Measurements from ENCODE around the gene PDX1. TPM values are rescaled to one million over a fixed set of nuclear protein-coding genes. Genes with fewer than 3 reads are reported as not detected.

PDX1 gene
- total and polyA plus RNA-seq, 12 donors = not detected

- intact Hi-C loops (cut with DNase I) = no loop called here
- H3K4me1 ChIP-seq = peaks cover 0 to 35% (median 13%) of the 10 kb centered on the region in 9 donors
These were observed 48.0 kb downstream of the PDX1 start for GRCh38 chr13:27967736-27968315.

GRCh38 chr13:27968316-27969081 lies 48.7 kb downstream of the PDX1 start:
- DNase-seq = no peak
- Histone ChIP-seq H3K27me3 (peaks cover 60 to 100% (median 100%) of the 10 kb centered on the region in 7 donors), H3K4me1 (peaks cover 0 to 35% (median 13%) of the 10 kb centered on the region in 9 donors), H3K27ac (no peak overlapping the region), H3K36me3 (no peaks in the 10 kb centered on the region), H3K9me3 (no peaks in the 10 kb centered on the region), H3K4me3 (peak overlapping the region in 1 of 10 donors; percentile 10)
- TF ChIP-seq CTCF (IDR thresholded peaks at IDR 0.05) = no peak
- ATAC-seq = peak in 1 of 8 donors; percentile 22
- intact Hi-C loops (cut with DNase I) = no loop called here
- WGBS, 2 donors = 1% methylated on average over 82 to 85 of the region's 86 CpGs

More at GRCh38 chr13:27967736-27968315, 48.0 kb downstream of the PDX1 start:
- WGBS, 2 donors = 1 to 2% methylated on average over 33 of the region's 33 CpGs
- no peak for TF ChIP-seq CTCF (IDR thresholded peaks at IDR 0.05)
- Histone ChIP-seq H3K36me3 (no peaks in the 10 kb centered on the region), H3K27me3 (peaks cover 60 to 100% (median 100%) of the 10 kb centered on the region in 7 donors), H3K9me3 (no peaks in the 10 kb centered on the region), H3K27ac (no peak overlapping the region), H3K4me3 (peak overlapping the region in 1 of 10 donors; percentile 10)
- DNase-seq (no peak), ATAC-seq (no peak)

- H3K9me3 ChIP-seq = no peaks in the 10 kb centered on the region
- 3% methylated on average over 34 of the region's 34 CpGs for WGBS, 2 donors
- H3K4me3 ChIP-seq = peak within 1 kb of the TSS in 1 of 10 donors; percentile 10
- DNase-seq = no peak
- TF ChIP-seq CTCF (IDR thresholded peaks at IDR 0.05) = no peak
- no peaks in the 10 kb centered on the region for H3K36me3 ChIP-seq
- no peak for ATAC-seq
- intact Hi-C loops (cut with DNase I) = no loop called here
- peaks cover 60 to 100% (median 100%) of the 10 kb centered on the region in 7 donors for H3K27me3 ChIP-seq
- no peak within 1 kb of the TSS for H3K27ac ChIP-seq
- H3K4me1 ChIP-seq = peaks cover 0 to 35% (median 13%) of the 10 kb centered on the region in 9 donors
These were observed 49.5 kb downstream of the PDX1 start, which contains the start of gene CDX2 for GRCh38 chr13:27969082-27969865. Gene CDX2, minus strand, starts transcription at chr13:27969315. Its CDS starts 309 bp downstream, at chr13:27969006.

- 6 to 11% methylated on average over 7 of the region's 7 CpGs for WGBS, 2 donors
- no peaks in the 10 kb centered on the region for H3K36me3 ChIP-seq
- H3K27ac ChIP-seq = no peak overlapping the region
- no peaks in the 10 kb centered on the region for H3K9me3 ChIP-seq
- H3K4me3 ChIP-seq = no peak overlapping the region
- intact Hi-C loops (cut with DNase I) = no loop called here
- DNase-seq (no peak), ATAC-seq (no peak)
- H3K4me1 ChIP-seq = peaks cover 0 to 35% (median 13%) of the 10 kb centered on the region in 9 donors
- H3K27me3 ChIP-seq = peaks cover 61 to 100% (median 100%) of the 10 kb centered on the region in 7 donors
- no peak for TF ChIP-seq CTCF (IDR thresholded peaks at IDR 0.05)
These were observed 50.0 kb downstream of the PDX1 start for GRCh38 chr13:27969866-27970229.

Measured in heart right ventricle (tissue), 16 donors.